Activated CD4-positive, alpha-beta T cell treated with anti-CD3 and anti-CD28 coated beads, Interleukin-2, amount 50 U/mL, for 24 hours (primary cell): ENCODE results near the gene GNAZ.

Experiments used
- DNase-seq, 2 donors: peaks; one replicate each; pipeline ENCODE4 v3.0.0-alpha.2; 2020; ENCODE audit warnings: low read depth in 1 of 2, low spot score in 1 of 2

GNAZ gene

DNA sequence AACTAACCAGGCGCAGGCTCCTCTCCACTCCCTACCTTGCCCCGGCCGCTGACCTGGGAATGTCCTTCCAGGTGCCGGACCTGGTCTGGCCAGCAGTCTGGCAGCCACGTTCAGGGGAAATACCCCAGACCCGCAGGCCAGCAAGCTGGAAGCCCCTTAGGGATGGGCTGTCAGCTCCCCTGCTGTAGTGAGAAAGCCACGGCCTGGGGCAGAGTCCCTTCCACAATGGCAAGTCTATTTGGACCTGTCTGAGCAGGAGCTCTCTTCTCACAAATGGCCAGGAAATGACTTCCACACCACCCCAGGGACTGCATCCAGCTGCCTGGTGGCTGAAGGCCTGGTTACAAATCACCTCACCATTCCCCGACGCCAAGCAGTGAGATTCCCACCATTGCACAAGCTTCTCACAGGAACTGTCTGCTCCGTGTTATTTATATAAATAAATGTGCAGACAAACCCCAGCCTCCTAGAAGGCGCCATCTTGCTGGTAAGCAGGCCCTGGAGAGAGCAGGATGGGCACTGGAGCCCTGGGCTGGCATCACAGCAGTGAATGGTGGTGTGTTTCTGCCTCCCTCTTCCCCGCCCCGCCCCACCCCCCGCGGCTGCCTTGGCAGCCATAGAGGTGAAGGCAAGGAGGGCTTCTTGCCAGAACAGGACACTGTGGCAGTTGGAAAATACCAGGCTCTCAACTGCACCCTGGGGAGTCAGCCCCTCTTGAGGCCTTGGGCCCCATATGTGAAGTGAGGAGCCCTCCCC, 47.8 kb downstream of the GNAZ start:
- no peak for DNase-seq

DNA sequence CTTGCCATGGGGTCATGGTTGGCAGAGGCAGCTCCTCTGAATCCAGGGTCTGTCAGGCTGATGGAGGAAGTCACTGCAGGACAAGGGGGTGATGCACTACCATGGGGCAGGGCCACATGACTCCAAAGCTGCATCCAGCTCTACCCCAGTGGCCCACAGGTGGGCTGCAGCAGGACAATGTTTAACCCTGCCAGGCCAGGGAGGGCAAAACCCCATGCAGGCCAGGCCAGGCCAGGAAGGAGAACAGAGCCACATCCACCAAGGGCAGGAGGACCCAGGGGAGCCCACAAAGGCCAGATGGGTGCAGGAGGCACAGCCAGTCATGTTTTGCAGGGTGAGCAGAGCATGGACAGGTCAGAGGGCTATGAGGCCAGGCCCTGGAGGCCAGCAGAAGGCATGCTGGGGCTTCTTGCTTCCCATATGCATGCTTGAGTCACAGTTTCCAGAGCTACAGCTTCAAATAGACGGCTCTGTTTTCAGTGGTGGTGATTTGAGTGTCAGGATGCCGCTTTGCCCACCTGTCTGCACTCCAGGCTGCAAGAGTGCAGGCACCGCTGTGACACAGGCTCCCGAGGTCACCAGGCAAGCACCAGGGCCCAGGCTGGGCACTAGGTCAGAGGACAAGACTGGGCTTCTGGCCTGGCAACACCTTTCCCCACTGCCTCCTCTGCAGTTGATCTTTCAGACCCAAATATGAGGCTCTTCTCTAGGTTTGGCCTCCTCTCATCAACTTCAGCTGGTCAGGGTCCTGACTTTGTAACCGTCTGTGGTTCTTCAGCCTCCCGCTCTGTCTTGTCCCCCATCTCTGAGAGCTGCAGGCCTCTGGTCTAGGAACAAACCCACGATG, 48.6 kb downstream of the GNAZ start:
- DNase-seq = no peak

DNA sequence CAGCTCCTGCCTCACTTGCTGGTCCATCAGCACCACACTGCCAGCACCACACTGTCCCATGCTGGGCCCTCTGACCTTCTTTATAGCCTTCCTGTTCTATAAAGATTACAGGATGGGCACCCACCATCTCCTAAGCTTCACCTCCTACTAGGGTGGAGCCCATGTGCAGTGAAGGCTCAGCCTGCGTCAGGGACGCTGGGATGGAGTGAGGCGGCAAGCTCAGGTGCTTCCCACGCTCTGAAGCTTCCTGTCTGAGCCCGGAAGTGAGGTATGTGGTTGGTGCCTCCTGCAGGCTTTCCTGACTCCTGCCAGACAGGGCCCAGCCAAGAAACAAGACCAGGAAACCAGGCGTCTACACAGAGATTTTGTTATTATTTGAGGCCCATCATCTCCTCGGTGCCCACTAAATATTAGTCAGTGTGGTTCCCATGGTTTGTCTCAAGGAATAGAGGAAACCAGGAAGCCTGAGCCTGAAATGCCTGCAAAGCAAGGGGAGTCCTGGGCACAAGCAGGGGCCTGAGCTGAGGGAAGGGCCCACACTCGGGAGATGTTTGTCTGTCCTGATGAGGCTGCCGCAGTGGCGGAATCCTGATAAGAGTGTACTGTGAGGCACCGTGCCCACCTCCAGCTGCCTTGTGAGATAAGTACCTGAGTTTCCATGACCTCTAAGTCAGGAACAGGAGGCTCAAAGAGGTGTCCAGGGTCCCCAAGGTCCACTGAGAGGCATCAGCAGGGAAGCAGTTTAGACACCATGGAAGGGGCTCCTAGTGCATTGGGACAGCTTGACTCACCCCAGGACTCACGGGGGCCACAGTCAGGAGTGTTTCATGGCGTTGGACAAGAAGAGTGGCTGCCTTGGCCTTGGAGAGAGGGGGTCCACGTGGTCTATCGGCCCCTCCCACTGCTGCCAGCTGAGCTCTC, 49.4 kb downstream of the GNAZ start:
- peak; percentile 36 to 61 for DNase-seq

DNA sequence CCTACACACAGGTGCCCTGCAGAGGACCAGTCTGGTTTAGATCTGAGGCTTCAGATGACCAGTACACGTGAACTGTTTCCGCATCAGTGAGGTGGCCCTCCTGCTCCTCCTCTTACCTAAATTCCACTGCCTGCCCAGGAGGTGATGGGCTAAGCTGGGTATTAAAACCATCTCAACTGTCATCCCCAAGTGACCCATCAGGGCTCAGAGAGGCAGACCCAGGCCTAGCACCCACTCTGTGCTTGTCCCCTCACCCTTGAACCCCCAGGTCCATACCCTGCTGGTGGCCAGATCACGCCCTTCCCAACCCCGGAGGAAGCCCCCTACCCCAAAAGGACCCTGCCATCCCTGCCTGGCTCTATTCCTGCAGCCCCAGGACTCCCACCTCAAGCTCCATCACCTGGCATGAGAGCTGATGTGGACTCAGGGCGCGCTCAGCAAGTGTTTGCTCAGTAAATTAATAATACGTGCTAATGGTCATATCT, 50.1 kb downstream of the GNAZ start:
- no peak for DNase-seq

DNA sequence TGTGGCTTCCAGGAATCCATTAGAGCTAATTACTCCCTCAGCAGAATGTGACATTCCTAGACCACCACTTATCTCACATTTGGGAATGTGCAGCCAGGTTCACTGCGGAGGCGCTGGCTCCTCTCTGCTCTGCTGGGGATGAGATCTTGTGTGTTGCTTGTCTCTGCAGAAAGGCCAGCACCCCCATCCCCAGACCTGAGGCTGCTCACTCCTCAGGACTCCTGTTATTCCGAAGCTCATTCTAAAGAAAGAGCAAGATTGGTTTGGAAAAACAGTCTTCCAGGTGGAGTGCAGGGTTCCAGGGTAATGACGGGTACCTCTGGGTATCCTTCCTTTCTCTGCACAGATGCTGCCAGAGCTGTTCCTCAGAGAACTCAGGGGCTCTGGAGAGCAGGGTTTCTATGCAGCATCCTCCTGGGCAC, 50.7 kb downstream of the GNAZ start:
- no peak for DNase-seq

DNA sequence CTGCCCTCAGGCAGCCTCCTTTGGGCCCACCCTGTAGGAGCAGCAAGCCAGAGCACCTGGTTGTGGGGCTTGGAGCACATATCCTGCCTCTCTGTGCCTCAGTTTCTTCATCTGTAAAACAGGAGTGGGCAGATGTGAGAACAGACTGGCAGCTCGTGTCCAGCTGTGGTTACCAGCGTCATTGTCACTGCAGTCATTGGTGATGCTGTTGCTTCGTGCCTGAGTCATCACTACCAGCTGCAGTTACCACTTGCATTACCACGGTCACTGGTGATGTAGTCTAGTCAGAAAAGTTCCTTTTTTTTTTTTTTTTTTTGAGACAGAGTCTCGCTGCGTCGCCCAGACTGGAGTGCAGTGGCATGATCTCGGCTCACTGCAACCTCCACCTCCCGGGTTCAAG, 51.1 kb downstream of the GNAZ start:
- no peak for DNase-seq

DNA sequence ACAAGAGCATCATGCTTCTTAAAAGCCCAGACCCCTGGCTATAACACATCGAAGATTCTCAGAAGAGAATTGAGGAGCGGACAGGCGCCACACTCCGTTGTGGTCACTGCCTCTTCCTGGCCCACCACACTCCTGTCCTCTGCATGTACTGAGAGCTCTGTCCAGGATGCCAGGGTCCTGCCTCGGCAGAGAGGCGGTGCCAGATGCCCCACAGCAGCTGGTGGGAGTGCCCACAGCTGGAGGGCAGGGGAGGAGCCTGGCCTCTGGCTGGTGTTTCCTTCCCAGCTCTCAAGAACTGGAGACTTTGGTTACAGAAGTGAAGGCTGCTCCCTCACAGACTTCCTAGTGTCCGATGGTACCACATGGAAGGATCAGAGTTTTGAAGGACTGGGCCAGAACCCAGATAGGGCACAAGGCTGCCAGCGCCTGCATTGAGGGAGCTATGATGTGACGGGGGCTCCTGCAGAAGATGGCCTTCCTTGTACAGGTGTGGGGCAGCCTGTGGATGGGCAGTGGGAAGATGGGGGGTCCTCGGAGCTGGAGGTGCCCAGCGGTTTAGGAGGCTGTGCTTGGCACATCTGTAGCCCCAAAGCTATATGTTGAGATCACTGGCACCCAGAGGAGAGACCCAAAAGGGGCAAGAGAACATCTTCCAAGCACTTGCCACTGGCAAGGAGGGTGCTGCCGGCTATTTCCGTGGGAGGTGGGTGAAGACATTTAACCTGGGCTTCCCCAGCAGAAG, 52.1 kb downstream of the GNAZ start:
- no peak for DNase-seq

DNA sequence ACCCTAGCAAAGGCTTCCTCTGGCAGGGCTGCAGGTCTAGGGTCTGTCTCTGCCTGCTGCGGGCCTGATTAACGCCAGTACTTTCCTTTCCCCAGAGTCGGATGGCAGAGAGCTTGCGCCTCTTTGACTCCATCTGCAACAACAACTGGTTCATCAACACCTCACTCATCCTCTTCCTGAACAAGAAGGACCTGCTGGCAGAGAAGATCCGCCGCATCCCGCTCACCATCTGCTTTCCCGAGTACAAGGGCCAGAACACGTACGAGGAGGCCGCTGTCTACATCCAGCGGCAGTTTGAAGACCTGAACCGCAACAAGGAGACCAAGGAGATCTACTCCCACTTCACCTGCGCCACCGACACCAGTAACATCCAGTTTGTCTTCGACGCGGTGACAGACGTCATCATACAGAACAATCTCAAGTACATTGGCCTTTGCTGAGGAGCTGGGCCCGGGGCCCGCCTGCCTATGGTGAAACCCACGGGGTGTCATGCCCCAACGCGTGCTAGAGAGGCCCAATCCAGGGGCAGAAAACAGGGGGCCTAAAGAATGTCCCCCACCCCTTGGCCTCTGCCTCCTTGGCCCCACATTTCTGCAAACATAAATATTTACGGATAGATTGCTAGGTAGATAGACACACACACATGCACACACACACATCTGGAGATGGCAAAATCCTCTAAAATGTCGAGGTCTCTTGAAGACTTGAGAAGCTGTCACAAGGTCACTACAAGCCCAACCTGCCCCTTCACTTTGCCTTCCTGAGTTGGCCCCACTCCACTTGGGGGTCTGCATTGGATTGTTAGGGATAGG, 52.9 kb downstream of the GNAZ start:
- DNase-seq = no peak

DNA sequence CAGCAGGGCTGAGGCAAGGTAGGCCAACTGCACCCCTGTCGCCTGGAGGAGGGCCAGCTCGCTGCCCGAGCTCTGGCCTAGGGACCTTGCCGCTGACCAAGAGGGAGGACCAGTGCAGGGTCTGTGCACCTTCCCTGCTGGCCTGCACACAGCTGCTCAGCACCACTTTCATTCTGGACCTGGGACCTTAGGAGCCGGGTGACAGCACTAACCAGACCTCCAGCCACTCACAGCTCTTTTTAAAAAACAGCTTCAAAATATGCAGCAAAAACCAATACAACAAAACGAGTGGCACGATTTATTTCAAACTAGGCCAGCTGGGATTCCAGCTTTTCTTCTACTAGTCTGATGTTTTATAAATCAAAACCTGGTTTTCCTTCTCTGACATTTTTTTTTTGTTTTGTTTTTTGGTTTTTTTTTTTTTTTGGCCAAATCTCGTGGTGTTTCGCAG, 53.5 kb downstream of the GNAZ start:
- no peak for DNase-seq

DNA sequence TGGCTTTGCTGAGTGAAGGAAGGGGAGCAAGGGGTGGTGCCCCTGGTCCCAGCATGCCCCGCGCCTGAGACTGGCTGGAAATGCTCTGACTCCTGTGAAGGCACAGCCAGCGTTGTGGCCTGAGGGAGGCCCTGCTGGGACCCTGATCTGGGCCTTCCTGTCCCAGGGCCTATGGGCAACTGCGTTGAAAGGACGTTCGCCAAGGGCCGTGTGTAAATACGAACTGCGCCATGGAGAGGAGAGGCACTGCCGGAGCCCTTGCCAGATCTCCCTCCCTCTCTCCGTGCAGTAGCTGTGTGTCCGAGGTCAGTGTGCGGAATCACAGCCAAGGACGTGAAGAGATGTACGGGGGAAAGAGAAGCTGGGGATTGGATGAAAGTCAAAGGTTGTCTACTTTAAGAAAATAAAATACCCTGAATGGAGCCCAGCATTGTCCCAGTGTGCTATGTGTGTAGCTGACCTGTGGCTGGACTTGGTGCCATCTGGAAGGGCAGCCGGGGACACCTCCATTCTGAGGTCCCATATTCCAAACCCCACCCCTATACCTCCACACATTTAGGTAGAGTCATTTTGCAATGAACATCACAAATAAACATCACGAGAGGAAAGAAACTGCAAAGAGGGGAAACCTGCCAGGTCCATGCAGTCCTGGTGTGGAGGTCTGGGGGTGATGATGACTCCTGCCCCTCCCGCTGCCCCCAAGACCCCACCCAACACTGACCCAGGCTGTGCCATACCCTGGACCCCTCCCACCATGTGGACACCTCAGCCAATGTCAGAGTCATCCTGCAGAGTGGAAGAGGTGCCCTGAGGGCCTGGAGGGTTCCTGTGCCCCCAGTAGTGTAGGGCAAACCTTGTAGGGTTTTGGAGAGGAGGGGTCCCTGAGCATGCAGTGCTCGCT, 54.5 kb downstream of the GNAZ start:
- DNase-seq = no peak

DNA sequence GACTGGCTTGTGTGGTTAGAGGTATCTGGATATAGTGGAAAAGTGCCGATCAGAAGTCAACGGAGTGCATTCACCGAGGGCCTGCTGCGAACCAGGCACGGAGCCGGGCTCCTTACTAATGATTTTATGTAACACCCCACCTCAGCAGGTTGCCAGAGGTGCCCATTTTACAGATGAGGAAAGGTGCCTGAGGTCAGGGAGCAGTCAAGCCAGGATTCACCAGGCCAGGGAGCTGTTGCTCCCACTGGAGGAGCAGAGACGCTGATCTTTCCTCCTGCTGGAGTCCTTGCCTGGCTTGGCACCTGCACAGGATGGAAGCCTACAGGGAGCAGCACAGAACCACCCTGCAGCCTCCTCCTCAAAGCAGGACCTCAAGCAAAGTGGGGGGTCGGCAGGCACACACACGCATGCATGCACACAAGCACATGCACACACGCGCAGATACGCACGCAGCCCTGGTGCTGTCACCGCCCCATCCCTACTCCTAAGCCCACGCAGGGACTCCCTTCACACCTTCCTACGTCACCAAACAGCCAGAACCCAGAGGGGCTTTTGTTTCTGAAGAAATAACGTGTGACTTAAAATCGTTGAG, 55.3 kb downstream of the GNAZ start:
- DNase-seq = no peak

DNA sequence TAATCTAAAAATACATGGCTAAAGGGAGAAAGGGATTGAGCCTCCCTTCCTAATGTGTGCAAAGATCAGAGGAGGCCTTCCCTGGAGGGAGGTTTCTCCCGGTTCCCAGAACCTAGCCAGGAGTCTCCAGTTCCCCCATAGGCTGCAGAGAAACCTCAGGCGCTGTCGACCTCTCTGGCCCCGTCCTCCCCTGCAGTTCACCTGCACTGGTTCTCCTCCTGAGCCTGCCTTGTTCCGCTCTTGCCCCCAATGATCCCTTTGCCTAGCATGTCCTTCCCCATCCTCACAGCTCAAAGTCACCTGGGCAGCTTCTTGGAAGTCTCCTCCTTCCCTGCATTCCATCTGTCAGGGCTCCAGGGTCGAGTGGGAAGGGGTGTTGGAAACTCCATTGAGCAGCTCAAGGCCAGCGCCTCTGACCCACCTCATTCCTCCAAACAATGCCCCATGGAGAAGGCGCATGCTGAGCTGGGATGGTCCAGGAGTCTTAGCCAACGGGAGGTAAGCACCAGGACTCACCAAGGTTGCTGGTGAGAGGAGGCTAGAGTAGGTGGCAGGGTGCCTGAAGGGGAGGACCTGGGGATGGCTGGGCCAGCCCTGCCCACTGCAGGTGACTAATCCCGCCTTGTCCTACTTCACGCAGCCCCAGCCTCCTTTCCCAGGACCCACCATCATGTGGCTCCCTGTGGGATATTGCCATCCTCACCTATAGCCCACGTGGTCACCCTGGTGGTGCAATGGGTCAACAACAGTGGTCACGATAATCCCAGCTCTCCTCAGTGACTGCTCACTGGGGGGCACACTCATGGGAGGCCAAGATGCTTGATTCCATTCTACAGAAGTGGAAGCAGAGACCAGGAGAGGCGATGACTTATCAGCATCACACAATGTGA, 56.1 kb downstream of the GNAZ start:
- no peak for DNase-seq

DNA sequence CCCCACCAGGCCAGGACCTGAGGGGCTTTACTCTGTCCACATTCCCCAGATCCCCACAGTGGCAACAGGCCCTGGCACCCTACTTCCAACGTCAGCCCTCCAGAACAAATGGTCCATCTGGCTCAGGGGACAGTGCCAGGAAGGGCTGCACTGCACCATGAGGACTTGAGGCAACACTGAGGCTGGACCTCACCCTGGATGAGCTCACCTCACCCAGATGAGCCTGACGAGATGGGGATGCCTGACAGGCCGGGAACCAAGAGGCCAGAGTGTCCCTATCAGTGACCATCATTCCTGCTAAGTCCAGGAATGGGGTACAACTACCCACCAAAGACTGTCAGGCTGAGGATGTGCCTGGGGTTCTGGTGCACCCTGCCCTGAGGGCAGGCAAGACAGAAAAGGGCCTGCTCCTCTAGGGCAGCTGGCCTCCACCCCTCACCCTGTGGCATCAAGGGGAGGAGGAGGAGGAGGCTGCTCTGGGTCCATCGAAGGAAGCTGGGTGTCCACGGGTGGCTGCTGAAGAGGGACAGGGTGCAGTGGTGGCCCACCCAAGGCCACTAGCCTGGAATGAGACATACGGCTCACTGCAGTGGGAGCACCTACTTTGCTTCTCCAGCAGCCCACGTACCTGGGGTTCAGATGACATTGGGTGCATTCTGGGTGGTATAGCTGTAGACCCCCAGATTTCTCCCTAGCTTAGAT, 56.9 kb downstream of the GNAZ start:
- DNase-seq = no peak

DNA sequence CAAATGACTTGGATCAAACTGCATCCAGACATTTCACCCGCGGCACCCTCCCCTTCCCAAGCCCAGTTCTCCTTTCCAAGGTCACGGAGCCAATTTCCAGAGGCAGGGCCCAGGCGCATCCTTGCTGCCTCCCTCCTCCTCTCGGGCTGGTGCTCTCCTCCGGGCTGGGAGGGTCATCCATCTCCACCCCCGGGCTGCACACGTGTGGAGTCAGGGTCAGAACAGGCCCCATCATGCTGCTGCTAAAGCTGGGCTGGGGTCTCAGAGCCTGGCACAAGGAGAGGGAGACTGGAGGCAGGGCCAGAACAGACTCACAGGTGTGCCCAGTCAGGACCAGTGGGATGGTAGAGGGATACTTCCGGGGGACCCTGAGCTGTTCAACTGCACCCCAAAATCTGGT, 57.5 kb downstream of the GNAZ start:
- no peak for DNase-seq

DNA sequence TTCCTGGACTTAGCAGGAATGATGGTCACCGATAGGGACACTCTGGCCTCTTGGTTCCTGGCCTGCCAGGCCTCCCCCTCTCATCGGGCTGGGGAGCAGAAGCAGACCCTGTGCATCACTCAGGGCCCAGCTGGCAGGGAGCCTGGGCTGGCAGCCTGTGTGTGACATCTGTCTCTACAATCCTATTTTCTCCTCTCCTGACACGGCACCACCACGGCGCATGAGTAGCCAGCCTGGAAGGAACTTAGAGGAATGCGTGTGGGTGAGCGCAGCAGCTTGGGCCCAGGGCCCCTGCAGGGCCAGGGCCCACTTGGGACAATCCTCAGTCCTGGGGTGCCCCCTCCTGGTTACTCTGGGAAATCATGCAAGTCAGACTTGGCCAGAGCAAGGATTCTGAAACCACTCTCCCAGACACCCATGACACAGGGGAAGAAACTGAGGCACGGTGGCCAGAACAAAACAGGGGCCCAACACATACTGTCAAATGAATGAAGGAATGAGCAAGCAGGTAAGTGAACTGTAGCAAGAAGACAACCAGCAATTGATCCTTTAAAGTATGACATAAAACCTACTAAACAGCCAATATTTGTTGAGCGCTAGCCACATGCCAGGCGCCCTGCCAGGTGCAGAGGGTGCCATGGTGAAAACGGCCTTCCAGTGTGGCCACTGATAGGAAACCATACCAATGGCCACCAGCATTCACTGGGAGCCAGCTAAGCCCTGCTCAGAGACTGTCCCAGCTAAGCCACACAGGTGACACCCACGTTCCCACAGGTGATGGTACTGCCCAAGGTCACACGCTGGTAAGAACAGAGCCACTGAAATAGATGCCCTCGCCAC, 58.2 kb downstream of the GNAZ start:
- DNase-seq = peak; percentile 47 to 62

DNA sequence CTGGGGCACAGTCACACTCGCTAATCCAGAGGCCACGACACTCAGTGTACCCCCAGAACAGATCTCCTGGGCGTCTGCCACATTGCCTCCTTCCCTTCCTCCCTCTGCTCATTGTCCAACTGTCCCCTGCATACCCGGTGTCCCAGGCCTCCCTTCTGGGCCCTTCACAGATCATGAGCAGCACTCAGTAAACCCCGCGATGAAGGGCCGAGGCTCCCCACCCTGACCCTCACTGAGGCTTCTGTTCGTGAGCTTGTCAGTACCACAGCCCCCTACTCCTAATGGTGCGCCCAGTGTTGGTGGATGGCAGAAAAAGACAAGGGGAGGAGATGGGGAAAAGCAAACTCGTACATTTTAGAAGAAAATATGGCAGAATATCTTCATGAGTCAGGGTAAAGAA, 58.8 kb downstream of the GNAZ start:
- DNase-seq = no peak
